HG02938 (cell line): ENCODE measurements around the gene PIRT.
"Not testable (repeated sequence)": the region's sequence is repeated elsewhere in the genome, so short reads cannot be mapped to it uniquely, and the experiment has no call there.

Source experiments
- ATAC-seq: cut with Tn5 transposase; IDR thresholded peaks from one replicate; pipeline ENCODE4 v1.9.1; 2021; ENCODE audit warnings: mild to moderate bottlenecking, moderate library complexity; ENCODE audit not compliant: unreplicated experiment

The PIRT gene

GRCh38 chr17:10837921-10838320 lies at the start of gene PIRT:
Gene PIRT, minus strand, starts transcription at chr17:10838087. Its CDS starts 12,442 bp downstream, at chr17:10825645.
- ATAC-seq = no peak

GRCh38 chr17:10881959-10882358 lies 44.1 kb upstream of the PIRT start:
- ATAC-seq = no peak

GRCh38 chr17:10879190-10879836 lies 41.4 kb upstream of the PIRT start:
- no peak for ATAC-seq

- ATAC-seq = no peak
Measured at GRCh38 chr17:10875984-10876555, 38.2 kb upstream of the PIRT start.

GRCh38 chr17:10875430-10875851 lies 37.6 kb upstream of the PIRT start:
- ATAC-seq = no peak

GRCh38 chr17:10871914-10872313 lies 34.0 kb upstream of the PIRT start:
- ATAC-seq = no peak

GRCh38 chr17:10870336-10871050 lies 32.6 kb upstream of the PIRT start:
- no peak for ATAC-seq

GRCh38 chr17:10868744-10869143 lies 30.9 kb upstream of the PIRT start:
- not testable (repeated sequence) for ATAC-seq

- no peak for ATAC-seq
Measured at GRCh38 chr17:10859051-10859450, 21.2 kb upstream of the PIRT start.

GRCh38 chr17:10857976-10858375 lies 20.1 kb upstream of the PIRT start:
- ATAC-seq = no peak

GRCh38 chr17:10846636-10847035 lies 8.7 kb upstream of the PIRT start:
- not testable (repeated sequence) for ATAC-seq

GRCh38 chr17:10845388-10845751 lies 7.5 kb upstream of the PIRT start:
- ATAC-seq = no peak

GRCh38 chr17:10844621-10845387 lies 6.9 kb upstream of the PIRT start:
- peak; percentile 90 for ATAC-seq

GRCh38 chr17:10843811-10844210 lies 5.9 kb upstream of the PIRT start:
- ATAC-seq = no peak

GRCh38 chr17:10842658-10843057 lies 4.8 kb upstream of the PIRT start:
- no peak for ATAC-seq

- no peak for ATAC-seq
Measured at GRCh38 chr17:10838682-10839081, 795 bp upstream of the PIRT start.

GRCh38 chr17:10836966-10837590 lies 809 bp downstream of the PIRT start:
- no peak for ATAC-seq

GRCh38 chr17:10836145-10836544 lies 1.7 kb downstream of the PIRT start:
- ATAC-seq = no peak

- no peak for ATAC-seq
Measured at GRCh38 chr17:10831696-10832095, 6.2 kb downstream of the PIRT start.

GRCh38 chr17:10827898-10828552 lies 9.9 kb downstream of the PIRT start:
- no peak for ATAC-seq

- no peak for ATAC-seq
Measured at GRCh38 chr17:10824874-10825273, 13.0 kb downstream of the PIRT start.
